H9 (cell line): ENCODE data around the gene SIM1. TPM values are rescaled to one million over a fixed set of nuclear protein-coding genes. Genes with fewer than 3 reads are reported as not detected.

Source experiments
- DNase-seq: peaks from one replicate; pipeline ENCODE4 v3.0.0-alpha.2; 2017
- H2AFZ ChIP-seq: one replicate; pipeline ENCODE4 v1.6.1; 2013; ENCODE audit warnings: mild to moderate bottlenecking, low read length, control low read depth, moderate library complexity
- H2AK5ac ChIP-seq: 2 replicates; pipeline ENCODE4 v1.6.1; 2013; ENCODE audit warnings: low read length, control low read depth, mixed read lengths; ENCODE audit not compliant: insufficient read length
- H2BK120ac ChIP-seq: one replicate; pipeline ENCODE4 v1.6.1; 2013; ENCODE audit warnings: low read depth, mild to moderate bottlenecking, low read length, control low read depth, inconsistent platforms; ENCODE audit not compliant: poor library complexity, severe bottlenecking
- H2BK12ac ChIP-seq: 2 replicates; pipeline ENCODE4 v1.6.1; 2013; ENCODE audit warnings: low read length, control low read depth, mixed read lengths, low read depth; ENCODE audit not compliant: insufficient read length
- H2BK15ac ChIP-seq: 2 replicates; pipeline ENCODE4 v1.6.1; 2013; ENCODE audit warnings: low read depth, low read length, control low read depth
- H2BK20ac ChIP-seq: one replicate; pipeline ENCODE4 v1.6.1; 2013; ENCODE audit warnings: low read depth, mild to moderate bottlenecking, low read length, control low read depth, inconsistent platforms; ENCODE audit not compliant: poor library complexity, severe bottlenecking
- H2BK5ac ChIP-seq: 2 replicates; pipeline ENCODE4 v1.6.1; 2013; ENCODE audit warnings: low read length, control low read depth, mixed read lengths; ENCODE audit not compliant: insufficient read length
- H3K14ac ChIP-seq: 2 replicates; pipeline ENCODE4 v1.6.1; 2013; ENCODE audit warnings: low read length, control low read depth; ENCODE audit not compliant: insufficient read depth
- H3K18ac ChIP-seq: 2 replicates; pipeline ENCODE4 v1.6.1; 2013; ENCODE audit warnings: low read depth, mild to moderate bottlenecking, mixed read lengths, low read length, control low read depth; ENCODE audit not compliant: insufficient read length
- H3K23ac ChIP-seq: 2 replicates; pipeline ENCODE4 v1.6.1; 2013; ENCODE audit warnings: low read length, control low read depth, mixed read lengths, low read depth; ENCODE audit not compliant: insufficient read length
- H3K23me2 ChIP-seq: 2 replicates; pipeline ENCODE4 v1.6.1; 2013; ENCODE audit warnings: low read depth, mild to moderate bottlenecking, mixed read lengths, low read length, control low read depth; ENCODE audit not compliant: insufficient read length, poor library complexity, severe bottlenecking
- H3K27ac ChIP-seq: 2 replicates; pipeline ENCODE4 v1.5.1; 2013; ENCODE audit warnings: low read length, control low read depth, mixed read lengths, low read depth; ENCODE audit not compliant: insufficient read length
- H3K27me3 ChIP-seq: 2 replicates; pipeline ENCODE4 v1.6.1; 2013; ENCODE audit warnings: low read length, control low read depth, inconsistent platforms; ENCODE audit not compliant: insufficient read depth
- H3K4ac ChIP-seq: 2 replicates; pipeline ENCODE4 v1.6.1; 2013; ENCODE audit warnings: low read depth, mild to moderate bottlenecking, control low read depth, inconsistent platforms, low read length, moderate library complexity
- H3K4me1 ChIP-seq: 2 replicates; pipeline ENCODE4 v1.6.1; 2013; ENCODE audit warnings: low read length, control low read depth, inconsistent platforms; ENCODE audit not compliant: insufficient read depth
- H3K4me2 ChIP-seq: 2 replicates; pipeline ENCODE4 v1.6.1; 2013; ENCODE audit warnings: low read length, control low read depth, mixed read lengths; ENCODE audit not compliant: insufficient read length, insufficient read depth
- H3K56ac ChIP-seq: 2 replicates; pipeline ENCODE4 v1.6.1; 2013; ENCODE audit warnings: low read depth, mild to moderate bottlenecking, mixed read lengths, low read length, control low read depth; ENCODE audit not compliant: insufficient read length
- H3K79me1 ChIP-seq: 2 replicates; pipeline ENCODE4 v1.6.1; 2013; ENCODE audit warnings: low read depth, mild to moderate bottlenecking, moderate library complexity, low read length, control low read depth, inconsistent platforms; ENCODE audit not compliant: insufficient read depth, poor library complexity, severe bottlenecking
- H3K79me2 ChIP-seq: 2 replicates; pipeline ENCODE4 v1.6.1; 2013; ENCODE audit warnings: low read length, control low read depth, inconsistent platforms; ENCODE audit not compliant: insufficient read depth
- H3K9ac ChIP-seq: 2 replicates; pipeline ENCODE4 v1.6.1; 2013; ENCODE audit warnings: low read length, control low read depth, mixed read lengths; ENCODE audit not compliant: insufficient read length; ENCODE audit errors: extremely low read depth
- H3K9me3 ChIP-seq: one replicate; pipeline ENCODE4 v1.6.1; 2013; ENCODE audit warnings: low read depth, low read length, inconsistent platforms; ENCODE audit not compliant: control insufficient read depth
- H3T11ph ChIP-seq: one replicate; pipeline ENCODE4 v1.6.1; 2013; ENCODE audit warnings: mild to moderate bottlenecking, low read length, control low read depth, inconsistent platforms
- H4K20me1 ChIP-seq: one replicate; pipeline ENCODE4 v1.6.1; 2013; ENCODE audit not compliant: control insufficient read depth, insufficient read length, insufficient read depth
- H4K5ac ChIP-seq: 2 replicates; pipeline ENCODE4 v1.6.1; 2013; ENCODE audit warnings: low read depth, mild to moderate bottlenecking, mixed read lengths, low read length, control low read depth; ENCODE audit not compliant: insufficient read length
- H4K8ac ChIP-seq: replicated peaks from 2 replicates; pipeline ENCODE4 v1.6.1; 2013; ENCODE audit warnings: low read length, control low read depth, mixed read lengths, low read depth; ENCODE audit not compliant: insufficient read length
- H4K91ac ChIP-seq: 2 replicates; pipeline ENCODE4 v1.6.1; 2013; ENCODE audit warnings: low read depth, mild to moderate bottlenecking, moderate library complexity, mixed read lengths, low read length, control low read depth; ENCODE audit not compliant: insufficient read length
- H3K27ac Mint-ChIP-seq, 3 experiments: 2 replicates in 2 of 3; 3 replicates in 1 of 3; pipeline ENCODE4 v1.8.0; 2020 to 2021; ENCODE audit warnings: mixed read lengths in 3 of 3, mild to moderate bottlenecking in 1 of 3, moderate library complexity in 1 of 3
- H3K27me3 Mint-ChIP-seq: 2 replicates; pipeline ENCODE4 v1.8.0; 2021; ENCODE audit warnings: low read depth, mild to moderate bottlenecking, moderate library complexity, mixed read lengths
- H3K36me3 Mint-ChIP-seq, 3 experiments: 2 replicates in 2 of 3; 3 replicates in 1 of 3; pipeline ENCODE4 v1.8.0; 2020 to 2021; ENCODE audit warnings: low read depth in 3 of 3, mixed read lengths in 3 of 3; ENCODE audit not compliant: insufficient read depth in 1 of 3
- H3K4me1 Mint-ChIP-seq, 2 experiments: 2 replicates each; pipeline ENCODE4 v1.8.0; 2020; ENCODE audit warnings: mixed read lengths in 2 of 2
- H3K4me3 Mint-ChIP-seq, 2 experiments: 2 replicates in 1 of 2; 3 replicates in 1 of 2; pipeline ENCODE4 v1.8.0; 2020 to 2021; ENCODE audit warnings: mild to moderate bottlenecking in 2 of 2, mixed read lengths in 2 of 2, moderate library complexity in 1 of 2
- H3K9me3 Mint-ChIP-seq, 2 experiments: 2 replicates in 1 of 2; 3 replicates in 1 of 2; pipeline ENCODE4 v1.8.0; 2020; ENCODE audit warnings: mild to moderate bottlenecking in 2 of 2, mixed read lengths in 2 of 2, moderate library complexity in 1 of 2
- WGBS: extraction: QIAGEN DNeasy Blood & Tissue Kit; methylation state at CpG from one replicate; pipeline ENCODE4 v1.1.7; 2013; ENCODE audit warnings: missing lambda C conversion rate, low lambda C conversion rate, mixed read lengths; ENCODE audit not compliant: insufficient read length; ENCODE audit errors: extremely low coverage; 5-methylcytosine and 5-hydroxymethylcytosine counted together
- total RNA-seq: library from RNA; stranded (reverse); gene quantifications from 2 replicates; pipeline ENCODE4 v1.2.1, GENCODE V29; 2021
- TF ChIP-seq, protein P1 (sequence below): fragments of 200-600 bp; sonication (generic); conservative IDR thresholded peaks from 3 replicates; pipeline ENCODE4 v1.8.0; 2021; ENCODE audit warnings: antibody characterized with exemption, mild to moderate bottlenecking

SIM1 gene
- total RNA-seq, 1 experiment from 2014 or later = not detected

- Histone ChIP-seq H3K4ac (no peak overlapping the region), H3K23ac (no peak overlapping the region), H3K9ac (no peak overlapping the region), H4K20me1 (no peaks in the 10 kb centered on the region), H3K23me2 (peaks cover 7% of the 10 kb centered on the region), H3K4me2 (no peak overlapping the region), H2AFZ (no peak overlapping the region), H3K9me3 (no peaks in the 10 kb centered on the region), H3K4me1 (no peaks in the 10 kb centered on the region; the same call in 1 of the 2 replicates), H3K56ac (no peak overlapping the region), H4K91ac (no peak overlapping the region), H3K27ac (no peak overlapping the region), H2BK20ac (no peak overlapping the region), H4K8ac (no peak overlapping the region), H2BK12ac (no peak overlapping the region), H2AK5ac (no peak overlapping the region), H3K79me2 (no peaks in the 10 kb centered on the region), H3K79me1 (no peaks in the 10 kb centered on the region), H2BK5ac (no peak overlapping the region), H3T11ph (no peak overlapping the region), H3K18ac (no peak overlapping the region), H2BK15ac (no peak overlapping the region), H3K14ac (no peak overlapping the region), H2BK120ac (no peak overlapping the region), H3K27me3 (peaks cover 100% of the 10 kb centered on the region), H4K5ac (no peak overlapping the region)
- no CpG with 5 or more reads among the region's 3 CpGs for WGBS
- TF ChIP-seq, protein P1, sequence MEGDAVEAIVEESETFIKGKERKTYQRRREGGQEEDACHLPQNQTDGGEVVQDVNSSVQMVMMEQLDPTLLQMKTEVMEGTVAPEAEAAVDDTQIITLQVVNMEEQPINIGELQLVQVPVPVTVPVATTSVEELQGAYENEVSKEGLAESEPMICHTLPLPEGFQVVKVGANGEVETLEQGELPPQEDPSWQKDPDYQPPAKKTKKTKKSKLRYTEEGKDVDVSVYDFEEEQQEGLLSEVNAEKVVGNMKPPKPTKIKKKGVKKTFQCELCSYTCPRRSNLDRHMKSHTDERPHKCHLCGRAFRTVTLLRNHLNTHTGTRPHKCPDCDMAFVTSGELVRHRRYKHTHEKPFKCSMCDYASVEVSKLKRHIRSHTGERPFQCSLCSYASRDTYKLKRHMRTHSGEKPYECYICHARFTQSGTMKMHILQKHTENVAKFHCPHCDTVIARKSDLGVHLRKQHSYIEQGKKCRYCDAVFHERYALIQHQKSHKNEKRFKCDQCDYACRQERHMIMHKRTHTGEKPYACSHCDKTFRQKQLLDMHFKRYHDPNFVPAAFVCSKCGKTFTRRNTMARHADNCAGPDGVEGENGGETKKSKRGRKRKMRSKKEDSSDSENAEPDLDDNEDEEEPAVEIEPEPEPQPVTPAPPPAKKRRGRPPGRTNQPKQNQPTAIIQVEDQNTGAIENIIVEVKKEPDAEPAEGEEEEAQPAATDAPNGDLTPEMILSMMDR = no peak
- Mint-ChIP-seq H3K27ac (no peak overlapping the region), H3K4me3 (no peak overlapping the region), H3K4me1 (peaks cover 36 to 56% of the 10 kb centered on the region in 2 experiments), H3K9me3 (peaks cover 0 to 3% of the 10 kb centered on the region in 2 experiments; a peak in 2 of 5 replicates), H3K27me3 (no peaks in the 10 kb centered on the region), H3K36me3 (no peaks in the 10 kb centered on the region)
- no peak for DNase-seq
Measured at GRCh38 chr6:100452998-100453397, 11.7 kb downstream of the SIM1 start.
